Ascending aorta (tissue), 2 donors: ENCODE measurements around the gene PDE1C. TPM values are rescaled to one million over a fixed set of nuclear protein-coding genes. Genes with fewer than 3 reads are reported as not detected.

Experiments
- DNase-seq, 2 donors: peaks; one replicate each; pipeline ENCODE4 v3.0.0-alpha.2; 2019; ENCODE audit warnings: low spot score in 2 of 2
- H3K27ac ChIP-seq, 2 donors: fragments of 200-600 bp; sonication (generic); one replicate each; pipeline ENCODE4 v1.5.1; 2016 to 2017; ENCODE audit warnings: mild to moderate bottlenecking in 1 of 2
- H3K27me3 ChIP-seq: fragments of 200-600 bp; sonication (generic); one replicate; pipeline ENCODE4 v1.5.1; 2017
- H3K36me3 ChIP-seq, 2 donors: fragments of 200-600 bp; sonication (generic); one replicate each; pipeline ENCODE4 v1.5.1; 2016
- H3K4me1 ChIP-seq, 2 donors: fragments of 200-600 bp; sonication (generic); one replicate each; pipeline ENCODE4 v1.5.1; 2016 to 2017; ENCODE audit warnings: mild to moderate bottlenecking in 1 of 2
- H3K4me3 ChIP-seq, 2 donors: fragments of 200-600 bp; sonication (generic); one replicate each; pipeline ENCODE4 v1.5.1; 2016 to 2017; ENCODE audit warnings: mild to moderate bottlenecking in 1 of 2
- H3K9me3 ChIP-seq, 2 donors: fragments of 200-600 bp; sonication (generic); one replicate each; pipeline ENCODE4 v1.5.1; 2016
- intact Hi-C: fragments of 100-400 bp; cut with DNase I; formaldehyde crosslinking; loops from one replicate; pipeline ENCODE4 v1.15.1; 2023
- total RNA-seq: library from RNA; depleted of rRNA; stranded (reverse); fragments of >200 nt; gene quantifications from one replicate; pipeline ENCODE4 v1.1.0, GENCODE V29; 2016
- TF ChIP-seq, protein P1 (sequence below), 3 experiments: fragments of 200-600 bp in 2 of 3; fragments of 450-650 bp in 1 of 3; sonication (generic) in 2 of 3; IDR thresholded peaks; one replicate each; pipeline ENCODE4 v1.5.1; 2016 to 2019; ENCODE audit warnings: antibody characterized with exemption in 3 of 3, mild to moderate bottlenecking in 1 of 3, moderate library complexity in 1 of 3

Gene PDE1C
- total RNA-seq, 1 donor from 2014 or later = 1.4 TPM

DNA sequence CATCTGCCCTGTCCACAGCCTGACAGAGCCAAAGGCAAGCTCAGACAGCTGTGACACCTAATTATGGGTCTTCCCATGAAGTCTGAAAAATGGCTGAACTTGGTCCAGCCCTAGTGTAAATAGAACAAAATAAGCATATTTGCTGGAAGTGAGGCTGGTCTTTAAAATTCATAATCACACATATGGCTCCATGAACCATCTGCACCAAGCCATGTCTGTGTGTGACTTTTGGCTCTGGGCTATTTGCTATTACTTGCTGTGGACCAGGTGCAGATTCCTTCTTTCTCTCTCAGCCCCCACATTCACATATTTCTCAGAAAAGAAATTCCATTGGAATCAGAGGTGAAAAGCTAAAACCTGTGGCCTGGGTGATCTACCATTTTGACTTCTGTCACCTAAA lies 175.9 kb downstream of the PDE1C start:
- Histone ChIP-seq H3K9me3 (no peaks in the 10 kb centered on the region), H3K4me1 (no peaks in the 10 kb centered on the region), H3K4me3 (no peak overlapping the region), H3K36me3 (no peaks in the 10 kb centered on the region), H3K27ac (no peak overlapping the region), H3K27me3 (no peaks in the 10 kb centered on the region)
- intact Hi-C loops = no loop called here
- TF ChIP-seq, protein P1, sequence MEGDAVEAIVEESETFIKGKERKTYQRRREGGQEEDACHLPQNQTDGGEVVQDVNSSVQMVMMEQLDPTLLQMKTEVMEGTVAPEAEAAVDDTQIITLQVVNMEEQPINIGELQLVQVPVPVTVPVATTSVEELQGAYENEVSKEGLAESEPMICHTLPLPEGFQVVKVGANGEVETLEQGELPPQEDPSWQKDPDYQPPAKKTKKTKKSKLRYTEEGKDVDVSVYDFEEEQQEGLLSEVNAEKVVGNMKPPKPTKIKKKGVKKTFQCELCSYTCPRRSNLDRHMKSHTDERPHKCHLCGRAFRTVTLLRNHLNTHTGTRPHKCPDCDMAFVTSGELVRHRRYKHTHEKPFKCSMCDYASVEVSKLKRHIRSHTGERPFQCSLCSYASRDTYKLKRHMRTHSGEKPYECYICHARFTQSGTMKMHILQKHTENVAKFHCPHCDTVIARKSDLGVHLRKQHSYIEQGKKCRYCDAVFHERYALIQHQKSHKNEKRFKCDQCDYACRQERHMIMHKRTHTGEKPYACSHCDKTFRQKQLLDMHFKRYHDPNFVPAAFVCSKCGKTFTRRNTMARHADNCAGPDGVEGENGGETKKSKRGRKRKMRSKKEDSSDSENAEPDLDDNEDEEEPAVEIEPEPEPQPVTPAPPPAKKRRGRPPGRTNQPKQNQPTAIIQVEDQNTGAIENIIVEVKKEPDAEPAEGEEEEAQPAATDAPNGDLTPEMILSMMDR (IDR thresholded peaks at IDR 0.05) = no peak
- DNase-seq = no peak

DNA sequence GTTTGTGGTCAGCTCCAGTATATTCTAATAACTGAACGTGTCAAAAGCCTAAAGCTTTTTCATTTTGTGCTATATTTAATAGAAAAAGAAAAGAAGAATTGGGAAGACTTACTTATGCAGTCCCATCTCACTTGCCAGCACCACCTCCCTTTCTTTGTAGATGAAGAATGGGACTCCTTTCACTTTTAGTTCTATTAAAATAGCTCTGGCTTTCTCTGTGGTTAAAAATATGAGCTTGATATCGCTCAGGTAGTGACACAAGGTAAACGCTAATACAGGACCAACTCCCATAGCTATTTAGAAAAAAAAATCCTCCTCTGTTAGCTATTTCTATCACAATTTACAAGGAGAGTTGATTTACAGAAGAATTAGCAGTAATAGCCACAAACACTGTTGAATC lies 176.8 kb downstream of the PDE1C start:
- H3K27ac ChIP-seq = no peak overlapping the region
- no peaks in the 10 kb centered on the region for H3K36me3 ChIP-seq
- no peaks in the 10 kb centered on the region for H3K4me1 ChIP-seq
- no peaks in the 10 kb centered on the region for H3K9me3 ChIP-seq
- H3K4me3 ChIP-seq = no peak overlapping the region
- H3K27me3 ChIP-seq = no peaks in the 10 kb centered on the region
- no peak for DNase-seq
- intact Hi-C loops = no loop called here
- TF ChIP-seq, protein P1 (IDR thresholded peaks at IDR 0.05) = no peak

DNA sequence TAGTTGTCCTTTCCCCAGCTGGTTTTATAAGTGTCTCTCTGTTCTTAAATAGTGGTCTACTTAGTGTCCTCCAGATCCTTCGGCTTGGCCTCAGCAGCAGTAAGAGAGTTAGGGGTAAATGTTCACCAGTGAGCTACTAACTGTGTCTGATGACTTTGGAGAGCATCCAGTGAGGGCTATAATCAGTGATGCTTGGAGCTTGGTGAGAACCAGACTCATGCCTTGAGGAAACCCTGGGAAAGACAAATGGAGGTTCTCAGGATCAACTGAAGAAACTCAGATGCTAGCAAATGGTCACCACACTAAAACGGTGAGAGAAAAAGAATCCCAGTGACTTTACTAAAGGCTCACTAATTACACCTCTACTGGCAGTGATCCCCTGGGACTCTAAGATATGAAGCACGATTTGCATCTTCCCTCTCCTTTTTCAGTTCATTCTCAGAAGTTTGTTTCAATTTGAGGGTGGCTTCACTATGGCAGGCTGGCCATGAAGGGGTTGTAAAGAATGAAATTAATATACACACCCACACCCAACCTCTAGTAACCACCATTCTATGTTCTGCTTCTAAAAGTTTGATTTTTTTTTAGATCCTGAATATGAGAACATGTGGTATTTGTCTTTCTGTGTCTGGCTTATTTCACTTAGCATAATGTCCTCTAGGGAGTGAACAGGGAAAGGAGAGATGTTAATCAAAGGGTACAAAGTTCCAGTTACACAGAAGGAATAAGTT lies 177.9 kb downstream of the PDE1C start:
- TF ChIP-seq, protein P1 (IDR thresholded peaks at IDR 0.05) = no peak
- Histone ChIP-seq H3K27ac (no peak overlapping the region), H3K36me3 (no peaks in the 10 kb centered on the region), H3K4me3 (no peak overlapping the region), H3K27me3 (no peaks in the 10 kb centered on the region), H3K9me3 (no peaks in the 10 kb centered on the region), H3K4me1 (no peaks in the 10 kb centered on the region)
- intact Hi-C loops = no loop called here
- DNase-seq = no peak

DNA sequence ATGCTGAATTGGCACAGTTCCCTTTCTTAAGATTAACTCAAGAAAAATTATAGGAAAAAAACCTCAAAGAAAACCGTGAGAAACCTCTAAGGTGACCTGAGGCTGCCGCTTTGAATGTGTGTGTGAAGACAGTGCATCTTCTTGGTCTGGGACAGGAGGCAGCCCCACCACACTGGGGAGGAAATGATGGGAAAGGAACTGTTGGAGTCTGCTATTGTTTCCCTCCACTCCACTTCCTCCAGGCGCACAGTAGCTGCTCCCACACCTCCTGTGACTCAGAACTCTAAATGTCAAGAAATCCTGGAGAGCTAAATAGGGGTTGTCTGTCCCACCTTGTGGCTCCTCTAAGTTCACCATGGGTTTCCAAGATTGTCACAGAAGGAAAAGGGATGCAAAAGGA lies 179.4 kb downstream of the PDE1C start:
- Histone ChIP-seq H3K4me3 (no peak overlapping the region), H3K27me3 (no peaks in the 10 kb centered on the region), H3K9me3 (no peaks in the 10 kb centered on the region), H3K27ac (no peak overlapping the region), H3K36me3 (no peaks in the 10 kb centered on the region), H3K4me1 (no peaks in the 10 kb centered on the region)
- DNase-seq = no peak
- TF ChIP-seq, protein P1 (IDR thresholded peaks at IDR 0.05) = no peak
- intact Hi-C loops = no loop called here

DNA sequence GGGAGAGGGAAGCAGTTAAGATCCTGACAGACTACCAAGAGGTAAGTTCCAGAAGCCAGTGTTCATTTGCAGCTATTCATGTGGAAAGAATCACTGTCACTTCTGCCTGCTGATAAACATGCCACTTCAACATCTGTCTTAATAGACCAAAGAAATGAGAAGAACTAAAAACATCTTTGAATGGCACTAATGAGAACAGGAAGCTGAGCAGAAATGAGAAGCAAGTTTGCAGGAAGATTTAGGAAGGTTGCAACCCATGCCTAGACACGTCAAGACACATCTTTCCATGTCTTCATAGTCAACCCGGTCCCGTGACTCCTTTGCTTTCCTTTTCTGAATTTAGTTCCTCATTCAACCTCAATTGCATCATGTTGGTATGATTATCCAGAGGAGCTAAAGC lies 180.0 kb downstream of the PDE1C start:
- Histone ChIP-seq H3K36me3 (no peaks in the 10 kb centered on the region), H3K4me3 (no peak overlapping the region), H3K27ac (no peak overlapping the region), H3K27me3 (no peaks in the 10 kb centered on the region), H3K9me3 (no peaks in the 10 kb centered on the region), H3K4me1 (no peaks in the 10 kb centered on the region)
- DNase-seq = no peak
- TF ChIP-seq, protein P1 (IDR thresholded peaks at IDR 0.05) = no peak
- intact Hi-C loops = no loop called here

DNA sequence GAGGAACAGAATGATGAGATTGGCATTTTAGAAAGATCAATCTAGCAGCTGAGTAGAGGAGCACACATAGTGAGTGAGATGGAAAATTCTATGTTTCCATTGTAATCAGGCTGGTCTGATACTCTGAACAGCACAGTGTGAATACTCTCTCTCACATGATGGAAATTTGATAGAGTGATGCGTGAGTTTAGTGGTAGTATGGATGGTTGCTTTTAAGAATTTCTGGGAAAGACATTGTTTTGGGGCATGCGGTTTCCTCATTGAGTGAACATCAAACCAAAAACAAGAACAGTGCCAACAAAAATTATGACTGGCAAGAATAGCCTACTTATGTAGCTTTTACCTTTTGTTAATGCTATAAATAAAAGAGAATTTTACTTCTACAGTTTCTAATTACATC lies 183.2 kb downstream of the PDE1C start:
- Histone ChIP-seq H3K27me3 (no peaks in the 10 kb centered on the region), H3K36me3 (no peaks in the 10 kb centered on the region), H3K9me3 (no peaks in the 10 kb centered on the region), H3K4me3 (no peak overlapping the region), H3K27ac (no peak overlapping the region), H3K4me1 (no peaks in the 10 kb centered on the region)
- DNase-seq = no peak
- intact Hi-C loops = no loop called here
- TF ChIP-seq, protein P1 (IDR thresholded peaks at IDR 0.05) = no peak
